GM21526 (cell line): ENCODE measurements around the gene CETP.
"Not testable (repeated sequence)": the region's sequence is repeated elsewhere in the genome, so short reads cannot be mapped to it uniquely, and the experiment has no call there.

Experiments used
- ATAC-seq: cut with Tn5 transposase; IDR thresholded peaks from one replicate; pipeline ENCODE4 v1.9.1; 2021; ENCODE audit warnings: moderate library complexity; ENCODE audit not compliant: unreplicated experiment, low FRiP score

The CETP gene

DNA sequence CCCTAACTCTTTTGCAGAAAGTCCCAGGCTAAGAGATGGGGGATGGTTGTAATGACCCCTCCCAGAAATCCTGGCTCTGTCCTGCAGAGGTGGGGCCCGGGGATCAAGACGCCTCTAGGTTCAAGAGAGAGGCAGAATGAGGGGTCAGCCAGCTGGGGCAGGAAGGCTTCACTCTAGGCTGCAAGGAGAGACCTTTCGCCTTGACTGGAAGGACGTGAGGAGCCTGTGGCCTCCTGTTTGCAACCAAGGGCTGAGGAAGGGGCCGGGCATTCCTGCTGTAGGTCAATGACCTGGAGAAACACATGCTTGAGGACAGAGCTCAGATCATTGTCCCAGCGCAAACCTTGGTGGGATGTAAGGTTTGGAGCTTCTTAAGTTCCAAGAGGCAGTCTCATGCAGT is 8.7 kb upstream of the CETP start:
- ATAC-seq = no peak

GRCh38 chr16:56956076-56956475 is 5.7 kb upstream of the CETP start:
- ATAC-seq = no peak

DNA sequence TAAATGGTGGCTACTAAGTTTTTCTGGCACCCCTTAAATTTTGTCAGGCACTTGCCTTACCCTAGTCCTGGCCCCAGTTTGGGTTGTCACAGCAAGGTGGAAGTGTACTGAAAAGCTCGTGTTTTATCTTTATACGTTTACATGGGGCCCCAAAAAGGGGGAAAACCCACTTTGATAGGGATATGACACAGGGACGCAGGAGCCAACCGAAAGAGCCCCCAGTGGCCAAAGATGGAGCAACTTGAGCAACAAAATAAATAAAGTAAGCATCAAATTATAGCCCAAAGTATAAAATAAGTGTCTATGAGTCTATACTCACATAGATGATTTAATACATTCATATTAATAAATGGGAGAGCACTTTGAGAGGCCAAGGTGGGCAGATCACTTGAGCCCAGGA is 5.0 kb upstream of the CETP start:
- no peak for ATAC-seq

GRCh38 chr16:56960681-56961281 is 969 bp upstream of the CETP start:
- ATAC-seq = no peak

GRCh38 chr16:56961386-56961785 is 364 bp upstream of the CETP start:
- no peak for ATAC-seq

DNA sequence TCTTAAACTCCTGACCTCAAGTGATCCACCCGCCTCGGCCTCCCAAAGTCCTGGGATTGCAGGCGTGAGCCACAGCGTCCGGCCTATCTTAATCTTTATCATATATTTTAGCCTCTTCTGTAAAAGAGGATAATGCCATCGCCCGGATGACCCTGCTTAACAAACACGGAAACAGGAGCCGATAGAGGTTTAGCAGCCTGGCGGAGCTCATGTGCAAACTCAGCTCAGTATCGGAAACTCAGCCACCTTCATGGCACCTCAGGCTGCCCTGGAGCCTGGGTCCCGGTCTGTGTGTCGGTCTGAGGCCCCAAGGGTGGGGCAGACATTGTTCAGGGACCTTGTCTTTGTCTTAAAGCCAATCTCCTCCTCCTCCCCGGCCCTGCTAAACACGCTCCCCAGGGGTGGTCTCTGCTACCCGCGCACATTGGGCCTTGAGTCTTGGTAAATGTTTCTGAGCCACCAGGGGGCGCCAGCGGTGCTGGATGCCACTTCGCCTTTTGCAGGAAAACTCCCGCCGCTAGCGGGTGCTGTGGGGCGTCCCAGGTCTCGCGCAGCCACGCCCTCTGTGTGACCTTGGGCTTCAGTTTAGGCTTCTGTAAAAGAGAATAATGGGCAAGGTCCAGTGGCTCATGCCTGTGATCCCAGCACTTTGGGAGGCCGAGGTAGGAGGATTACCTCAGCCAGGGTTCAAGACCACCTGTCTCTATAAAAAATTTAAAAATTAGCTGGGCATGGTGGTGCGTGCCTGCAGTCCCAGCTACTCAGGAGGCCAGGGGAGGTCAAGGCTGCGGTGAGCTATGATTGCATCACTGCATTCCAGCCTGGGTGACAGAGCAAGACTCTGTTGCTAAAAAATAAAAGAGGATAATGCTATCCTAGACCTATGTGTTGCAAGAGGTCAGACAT is 2.7 kb downstream of the CETP start:
- peak; percentile 54 for ATAC-seq

DNA sequence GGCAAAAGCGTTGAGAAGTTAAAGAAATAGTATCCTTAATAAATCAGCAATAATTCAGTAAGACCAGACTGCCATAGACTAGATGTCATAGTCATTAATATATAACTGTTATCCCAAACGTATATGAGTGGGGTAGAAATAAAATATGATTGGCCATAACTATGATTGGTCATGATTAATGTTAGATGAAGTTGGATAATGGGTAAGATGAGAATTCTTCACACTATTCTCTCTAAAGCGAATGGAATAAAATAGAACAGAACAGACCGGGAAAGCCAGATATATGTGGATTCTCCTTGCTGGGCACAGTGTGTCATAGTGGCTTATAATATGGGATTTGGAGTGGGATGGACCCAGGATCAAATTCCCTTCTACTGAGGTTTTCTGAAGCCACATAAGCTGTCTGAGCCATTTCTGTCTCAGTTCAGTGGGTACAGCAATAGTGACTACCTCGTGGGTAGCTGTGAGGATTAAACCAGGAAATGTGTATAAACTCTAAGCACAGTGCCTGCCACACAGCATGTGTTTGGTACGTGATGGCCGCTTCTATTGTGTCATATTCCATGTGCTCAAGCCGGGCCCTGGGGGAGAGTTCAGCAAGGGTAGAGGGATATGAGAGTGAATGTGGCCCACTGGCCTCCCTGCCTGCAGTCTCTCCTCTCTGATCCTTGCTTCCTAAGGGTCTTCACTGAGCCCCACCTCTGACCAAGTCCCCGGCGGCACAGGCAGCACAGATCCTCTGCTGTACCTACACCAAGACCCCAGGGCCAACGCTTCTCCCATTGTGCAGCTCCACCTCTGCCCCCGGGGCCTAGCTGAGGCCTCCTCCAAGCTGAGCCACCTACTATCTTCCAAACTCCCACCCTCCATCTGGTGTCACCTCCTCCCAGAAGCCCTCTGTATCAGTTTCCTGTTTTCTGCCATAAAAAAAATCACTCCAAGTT is 3.7 kb downstream of the CETP start:
- no peak for ATAC-seq

DNA sequence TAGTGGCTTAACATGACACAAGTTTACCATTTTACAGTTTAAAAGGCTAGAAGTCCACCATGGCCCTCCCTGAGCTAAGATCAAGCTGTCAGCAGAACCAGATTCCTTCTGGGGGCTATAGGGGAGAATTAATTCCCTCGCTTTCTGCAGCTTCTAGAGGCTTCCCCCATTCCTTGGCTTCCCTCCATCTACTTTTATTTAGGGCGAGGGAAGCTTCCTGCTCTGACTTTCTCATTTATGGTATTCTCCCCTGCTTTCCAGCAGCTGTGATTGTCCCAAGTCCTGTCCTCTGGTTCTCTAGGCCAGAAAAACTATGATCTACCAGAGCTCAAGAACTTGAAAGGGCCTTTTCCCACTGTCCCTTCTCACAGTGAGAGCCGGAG is 4.3 kb downstream of the CETP start:
- ATAC-seq = no peak

- ATAC-seq = no peak
Measured at GRCh38 chr16:56967733-56968132, 6.0 kb downstream of the CETP start.

GRCh38 chr16:56969769-56970168 is 8.0 kb downstream of the CETP start:
- no peak for ATAC-seq

DNA sequence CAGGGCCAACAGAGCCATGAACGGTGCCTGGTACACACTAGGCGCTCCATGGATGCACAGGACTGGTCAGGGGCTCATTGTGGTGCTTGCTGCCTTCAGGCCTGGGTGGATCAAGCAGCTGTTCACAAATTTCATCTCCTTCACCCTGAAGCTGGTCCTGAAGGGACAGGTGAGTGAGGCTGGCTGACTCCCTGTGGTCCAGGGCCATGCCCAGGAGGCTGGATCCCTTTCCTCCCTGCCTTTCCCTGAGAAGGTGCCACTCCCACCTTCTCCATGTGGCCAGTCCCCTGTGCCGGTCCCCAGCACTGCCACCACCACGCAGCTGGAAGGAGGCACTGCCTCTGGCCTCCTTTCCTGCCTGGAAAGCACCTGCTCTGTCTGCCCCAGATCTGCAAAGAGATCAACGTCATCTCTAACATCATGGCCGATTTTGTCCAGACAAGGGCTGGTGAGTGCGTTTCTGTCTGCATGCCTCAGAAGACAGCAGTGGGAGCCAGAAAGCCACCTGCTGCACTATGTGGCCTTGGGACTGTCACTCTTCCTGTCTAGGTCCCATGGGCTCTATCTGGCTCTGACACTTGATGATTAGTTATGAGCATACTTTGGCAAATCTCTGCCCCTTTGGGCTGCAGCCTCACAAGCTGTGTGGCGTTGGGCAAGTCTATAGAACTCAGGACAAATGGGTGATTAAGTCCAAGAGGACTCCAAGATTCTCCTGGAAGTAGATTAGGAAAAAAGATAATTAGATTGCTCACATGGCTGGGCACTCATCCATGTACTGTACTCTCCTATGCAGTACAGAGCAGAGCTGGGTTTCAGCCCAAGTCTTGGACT is 9.4 kb downstream of the CETP start:
- peak; percentile 53 for ATAC-seq

DNA sequence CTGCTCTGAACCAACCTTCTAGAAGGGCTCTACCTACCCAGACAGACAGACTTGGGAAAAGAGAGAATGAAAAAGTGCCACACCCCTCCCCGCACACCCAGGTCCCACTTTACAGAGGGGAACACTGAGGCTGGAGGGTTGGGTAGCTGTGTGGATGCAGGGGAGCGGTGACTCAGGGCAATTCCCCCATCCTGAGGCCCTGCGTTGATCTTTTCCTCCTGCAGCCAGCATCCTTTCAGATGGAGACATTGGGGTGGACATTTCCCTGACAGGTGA is 10.0 kb downstream of the CETP start:
- no peak for ATAC-seq

DNA sequence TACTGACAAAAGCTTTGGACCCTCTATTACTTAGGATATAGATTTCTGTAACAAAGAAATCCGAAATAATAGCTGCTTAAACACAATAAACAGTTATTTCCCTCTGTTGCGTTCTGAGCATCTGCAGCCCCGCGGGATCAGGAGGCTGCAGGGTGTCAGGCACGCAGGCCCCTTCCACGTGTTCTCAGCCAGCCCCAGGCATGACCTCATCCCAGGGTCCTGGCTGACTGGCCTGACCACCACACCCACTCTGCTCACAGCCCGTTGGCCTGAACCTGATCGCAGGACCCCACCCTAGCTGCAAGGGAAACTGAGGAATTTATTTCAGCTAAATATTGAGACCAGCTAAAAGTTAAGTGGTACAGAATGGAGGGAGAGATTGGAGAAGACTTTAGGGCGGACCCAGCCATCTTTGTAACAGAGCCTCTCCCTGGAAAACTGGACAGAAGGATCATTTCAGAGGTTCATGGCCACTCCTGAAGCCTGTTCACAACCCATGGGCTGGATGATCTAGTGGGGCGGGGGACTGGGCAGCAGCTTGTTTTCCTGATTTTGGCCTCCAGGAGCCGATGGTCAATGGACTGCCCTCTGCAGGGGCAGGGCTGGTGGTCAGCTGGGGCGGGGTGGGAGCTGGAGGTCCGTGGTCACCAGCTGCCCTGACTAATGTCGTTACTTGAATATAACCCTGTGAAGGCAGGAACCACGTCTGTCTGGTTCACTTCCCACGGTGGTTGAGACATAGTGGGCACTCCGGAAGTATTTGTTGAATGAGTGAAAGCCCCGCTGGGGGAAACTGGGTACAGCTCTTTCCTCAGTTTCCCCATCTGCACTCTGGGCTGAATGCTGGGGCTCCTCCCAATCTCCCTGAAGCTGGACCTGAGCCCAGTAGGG is 10.9 kb downstream of the CETP start:
- no peak for ATAC-seq

DNA sequence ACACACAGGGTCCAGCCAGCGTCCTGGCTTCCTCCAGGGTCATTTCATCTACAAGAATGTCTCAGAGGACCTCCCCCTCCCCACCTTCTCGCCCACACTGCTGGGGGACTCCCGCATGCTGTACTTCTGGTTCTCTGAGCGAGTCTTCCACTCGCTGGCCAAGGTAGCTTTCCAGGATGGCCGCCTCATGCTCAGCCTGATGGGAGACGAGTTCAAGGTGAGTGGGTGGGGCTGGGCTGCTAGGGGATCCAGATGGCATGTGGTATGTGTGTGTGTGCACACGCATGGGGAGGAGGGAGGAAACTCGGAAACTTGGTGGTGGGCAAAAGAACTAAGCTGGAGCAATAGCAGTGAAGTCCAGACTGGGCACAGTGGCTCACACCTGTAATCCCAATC is 11.5 kb downstream of the CETP start:
- no peak for ATAC-seq

GRCh38 chr16:56973899-56974298 is 12.1 kb downstream of the CETP start:
- ATAC-seq = not testable (repeated sequence)

GRCh38 chr16:56974549-56975300 is 13.0 kb downstream of the CETP start:
- no peak for ATAC-seq

DNA sequence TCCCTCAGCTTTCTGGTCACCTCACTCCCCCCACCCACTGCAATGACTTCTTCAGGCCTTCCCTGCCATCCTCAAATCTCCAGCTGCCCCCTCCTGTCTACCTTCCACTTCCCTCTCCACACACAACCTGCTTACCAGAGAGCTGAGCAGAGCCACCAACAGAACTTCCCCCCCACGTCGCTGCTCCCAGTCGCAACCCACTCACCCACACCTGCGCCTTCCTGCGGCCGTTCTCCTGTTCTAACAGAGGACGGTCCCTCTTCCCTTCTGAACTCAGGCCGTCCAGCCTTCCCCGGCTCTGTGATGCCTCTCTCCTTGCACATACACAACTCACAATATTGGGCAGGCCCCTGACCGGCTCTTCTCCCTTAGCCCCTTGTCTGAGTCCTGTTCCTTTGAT is 14.0 kb downstream of the CETP start:
- ATAC-seq = no peak

DNA sequence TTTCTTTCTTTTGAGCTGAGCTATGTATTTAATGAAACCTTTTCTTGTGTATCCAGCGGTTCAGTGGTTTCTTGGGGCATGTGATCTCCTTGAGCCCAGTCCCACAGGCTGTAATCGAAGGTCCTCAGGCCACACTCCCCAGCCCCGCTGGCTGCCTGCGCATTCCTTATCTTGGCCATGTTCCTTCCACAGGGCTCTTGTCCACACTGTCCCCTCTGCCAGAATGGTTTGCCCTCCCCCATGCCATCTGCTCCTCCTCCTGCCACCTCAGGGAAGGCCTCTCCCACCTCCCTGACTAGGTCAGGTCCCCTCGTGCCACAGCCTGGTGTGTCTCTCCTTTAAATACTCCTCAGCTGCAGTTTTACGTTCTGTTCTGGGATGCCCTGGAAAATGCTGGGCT is 15.5 kb downstream of the CETP start:
- ATAC-seq = no peak
